GM19397 (cell line): ENCODE data around the gene FBXO31.
"Not testable (repeated sequence)": the region's sequence is repeated elsewhere in the genome, so short reads cannot be mapped to it uniquely, and the experiment has no call there.

Experiments used
- ATAC-seq: cut with Tn5 transposase; IDR thresholded peaks from one replicate; pipeline ENCODE4 v1.9.1; 2021; ENCODE audit warnings: mild to moderate bottlenecking, moderate library complexity; ENCODE audit not compliant: unreplicated experiment

Gene FBXO31

GRCh38 chr16:87411375-87412271 is 28.0 kb upstream of the FBXO31 start:
- no peak for ATAC-seq

- ATAC-seq, result no peak
These were observed 27.4 kb upstream of the FBXO31 start for GRCh38 chr16:87410968-87411367.

GRCh38 chr16:87410530-87410929 is 27.0 kb upstream of the FBXO31 start:
- no peak for ATAC-seq

- no peak for ATAC-seq
These were observed 26.2 kb upstream of the FBXO31 start for GRCh38 chr16:87409781-87410180.

GRCh38 chr16:87409153-87409552 is 25.6 kb upstream of the FBXO31 start:
- no peak for ATAC-seq

- no peak for ATAC-seq
These were observed 24.0 kb upstream of the FBXO31 start for GRCh38 chr16:87407511-87408112.

GRCh38 chr16:87406495-87407088 is 23.0 kb upstream of the FBXO31 start:
- ATAC-seq, result no peak

GRCh38 chr16:87404764-87405625 is 21.4 kb upstream of the FBXO31 start:
- no peak for ATAC-seq

GRCh38 chr16:87395181-87395842 is 11.7 kb upstream of the FBXO31 start:
- ATAC-seq, result no peak

- no peak for ATAC-seq
These were observed 10.1 kb upstream of the FBXO31 start for GRCh38 chr16:87393680-87394055.

- ATAC-seq, result no peak
These were observed 9.5 kb upstream of the FBXO31 start for GRCh38 chr16:87392821-87393679.

GRCh38 chr16:87391950-87392820 is 8.6 kb upstream of the FBXO31 start, which contains the start of gene MAP1LC3B:
MAP1LC3B (plus strand) TSS chr16:87392336; CDS start chr16:87392428, 92 bp downstream.
- ATAC-seq, result peak; percentile 72

- ATAC-seq, result no peak
These were observed 7.9 kb upstream of the FBXO31 start for GRCh38 chr16:87391324-87391949.

GRCh38 chr16:87390641-87391323 is 7.2 kb upstream of the FBXO31 start:
- no peak for ATAC-seq

GRCh38 chr16:87389914-87390313 is 6.3 kb upstream of the FBXO31 start:
- not testable (repeated sequence) for ATAC-seq

GRCh38 chr16:87389245-87389644 is 5.7 kb upstream of the FBXO31 start:
- no peak for ATAC-seq

- no peak for ATAC-seq
These were observed 5.2 kb upstream of the FBXO31 start for GRCh38 chr16:87388818-87389134.
